Activated CD8-positive, alpha-beta memory T cell treated with anti-CD3 and anti-CD28 coated beads, Interleukin-2, amount 50 U/mL, for 1 hour (primary cell): ENCODE data around the gene TRABD2A.
A peak's percentile ranks its signal among the peaks of the same experiment; 100 is the strongest.
"Not testable (repeated sequence)": the region's sequence is repeated elsewhere in the genome, so short reads cannot be mapped to it uniquely, and the experiment has no call there.

Experiments used
- DNase-seq: peaks from one replicate; pipeline ENCODE4 v3.0.0-alpha.2; 2020; ENCODE audit errors: extremely low read depth

TRABD2A gene

GRCh38 chr2:84880645-84881521 lies at the start of gene TRABD2A:
Gene TRABD2A (minus strand): TSS chr2:84881084. CDS start chr2:84881039, 45 bp downstream.
- no peak for DNase-seq

GRCh38 chr2:84927275-84927627 lies 46.4 kb upstream of the TRABD2A start:
- no peak for DNase-seq

GRCh38 chr2:84925724-84926376 lies 45.0 kb upstream of the TRABD2A start:
- DNase-seq: peak; percentile 97

GRCh38 chr2:84925336-84925723 lies 44.4 kb upstream of the TRABD2A start:
- no peak for DNase-seq

GRCh38 chr2:84924173-84925106 lies 43.6 kb upstream of the TRABD2A start:
- DNase-seq: no peak

- no peak for DNase-seq
Measured at GRCh38 chr2:84923009-84923408, 42.1 kb upstream of the TRABD2A start.

GRCh38 chr2:84919885-84920580 lies 39.1 kb upstream of the TRABD2A start:
- no peak for DNase-seq

GRCh38 chr2:84918430-84918829 lies 37.5 kb upstream of the TRABD2A start:
- no peak for DNase-seq

GRCh38 chr2:84917821-84918220 lies 36.9 kb upstream of the TRABD2A start:
- not testable (repeated sequence) for DNase-seq

- DNase-seq: not testable (repeated sequence)
Measured at GRCh38 chr2:84915675-84916074, 34.8 kb upstream of the TRABD2A start.

GRCh38 chr2:84914334-84914733 lies 33.5 kb upstream of the TRABD2A start:
- DNase-seq: no peak

- DNase-seq: no peak
Measured at GRCh38 chr2:84912984-84913383, 32.1 kb upstream of the TRABD2A start.

GRCh38 chr2:84911135-84911678 lies 30.3 kb upstream of the TRABD2A start:
- no peak for DNase-seq

- no peak for DNase-seq
Measured at GRCh38 chr2:84908948-84909713, 28.2 kb upstream of the TRABD2A start.

- DNase-seq: no peak
Measured at GRCh38 chr2:84906900-84907714, 26.2 kb upstream of the TRABD2A start.

GRCh38 chr2:84906108-84906899 lies 25.4 kb upstream of the TRABD2A start:
- no peak for DNase-seq

GRCh38 chr2:84905181-84906107 lies 24.6 kb upstream of the TRABD2A start, which contains the start of gene TMSB10:
Gene TMSB10 (plus strand): TSS chr2:84905656.
- DNase-seq: peak; percentile 78
